ENCODE data around the gene GLYR1.
A peak's percentile ranks its signal among the peaks of the same experiment; 100 is the strongest.

GLYR1 gene

DNA sequence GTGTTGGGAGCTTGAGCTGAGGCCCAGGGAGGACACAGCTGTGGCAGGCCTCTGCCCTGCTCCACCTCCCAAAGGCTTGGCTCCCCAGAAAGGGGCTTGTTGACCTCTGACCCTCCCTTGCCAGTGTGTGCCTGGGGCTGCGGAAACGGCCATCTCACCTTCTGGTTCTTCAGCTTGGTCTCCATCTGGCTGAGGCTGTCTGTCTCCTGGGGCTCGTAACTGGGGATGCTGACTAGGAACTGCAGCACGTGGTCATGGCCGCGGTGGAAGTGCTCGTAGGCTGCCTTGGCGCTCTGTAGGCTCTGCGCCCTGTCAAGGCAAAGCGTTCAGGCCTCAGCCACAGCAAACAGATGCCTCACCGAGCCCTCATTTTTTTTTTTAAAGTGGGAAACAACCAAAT, 42.9 kb upstream of the GLYR1 start:
- Histone ChIP-seq H3K4me3 (ENCODE audit: low read depth, low read length) (no peak overlapping the region), H3K79me2 (ENCODE audit: control insufficient read depth, insufficient read depth, low read length, unreplicated experiment) (no peaks in the 10 kb centered on the region), H3K4me1 (ENCODE audit: control insufficient read depth, insufficient read depth, low read length, unreplicated experiment) (no peaks in the 10 kb centered on the region), H3K27me3 (ENCODE audit: insufficient read depth, low read length) (no peaks in the 10 kb centered on the region), H3K36me3 (ENCODE audit: insufficient read depth, low read length) (no peaks in the 10 kb centered on the region), H3K27ac (ENCODE audit: low read depth, low read length) (no peak overlapping the region), H2AFZ (ENCODE audit: low read length, unreplicated experiment) (no peak overlapping the region)

DNA sequence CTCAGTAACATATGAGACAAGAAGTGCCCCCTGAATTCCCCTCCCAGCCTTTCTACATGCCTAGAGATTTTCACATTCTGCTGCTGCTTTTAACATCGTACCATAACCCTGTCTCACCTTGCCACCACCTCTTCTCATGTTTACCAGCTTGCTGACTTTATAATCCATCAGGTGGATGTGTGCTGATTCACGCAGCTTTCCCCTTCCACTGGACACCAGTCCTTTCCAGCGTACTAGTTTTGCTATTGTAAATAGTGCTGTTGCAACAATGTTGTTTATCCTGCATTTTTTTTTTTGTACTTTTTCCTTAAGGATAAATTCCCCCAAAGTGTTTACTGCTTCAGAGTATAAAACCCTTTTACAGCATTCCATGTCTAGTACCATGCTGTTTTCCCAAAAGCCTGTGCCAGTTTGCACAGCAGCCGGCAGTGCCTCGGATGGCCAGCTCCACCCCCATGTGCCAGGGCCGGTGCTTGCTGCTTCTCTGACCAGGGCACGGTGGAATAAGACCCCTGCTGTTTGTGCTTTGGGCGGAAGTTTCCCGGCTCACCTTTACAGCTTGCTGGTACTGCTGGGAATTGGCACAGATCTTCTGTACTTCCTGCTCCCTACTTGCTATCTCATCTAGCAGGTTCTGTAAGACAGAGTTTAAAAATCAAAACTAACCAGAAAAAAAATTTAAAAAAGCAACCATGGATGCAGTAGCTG, 41.5 kb upstream of the GLYR1 start:
- H3K79me2 ChIP-seq (ENCODE audit: control insufficient read depth, insufficient read depth, low read length, unreplicated experiment), result no peaks in the 10 kb centered on the region
- no peaks in the 10 kb centered on the region for H3K27me3 ChIP-seq (ENCODE audit: insufficient read depth, low read length)
- H3K36me3 ChIP-seq (ENCODE audit: insufficient read depth, low read length), result peaks cover 12% of the 10 kb centered on the region
- no peak overlapping the region for H3K27ac ChIP-seq (ENCODE audit: low read depth, low read length)
- no peak overlapping the region for H2AFZ ChIP-seq (ENCODE audit: low read length, unreplicated experiment)
- no peak overlapping the region for H3K4me3 ChIP-seq (ENCODE audit: low read depth, low read length)
- H3K4me1 ChIP-seq (ENCODE audit: control insufficient read depth, insufficient read depth, low read length, unreplicated experiment), result no peaks in the 10 kb centered on the region

DNA sequence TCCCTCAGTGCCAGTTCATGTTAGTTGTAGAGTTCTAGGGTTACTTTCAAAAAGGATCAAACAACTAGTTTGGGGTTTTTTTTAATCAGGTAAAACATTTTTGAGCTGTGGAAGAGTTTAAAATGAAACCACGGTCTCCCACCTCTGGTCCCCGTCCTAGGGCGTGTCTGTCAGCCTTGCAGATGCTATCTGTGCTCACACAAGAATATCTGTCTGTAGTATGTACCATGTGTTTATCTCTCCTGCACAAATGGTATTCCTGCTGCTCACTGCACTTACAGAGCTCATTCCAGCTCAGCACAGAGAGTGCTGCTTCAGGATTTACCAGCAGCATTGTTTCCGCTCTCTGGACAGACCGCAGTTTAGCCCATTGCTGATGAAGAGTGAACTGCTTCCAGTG, 39.1 kb upstream of the GLYR1 start:
- Histone ChIP-seq H3K4me1 (ENCODE audit: control insufficient read depth, insufficient read depth, low read length, unreplicated experiment) (peaks cover 13% of the 10 kb centered on the region), H3K27ac (ENCODE audit: low read depth, low read length) (no peak overlapping the region), H3K27me3 (ENCODE audit: insufficient read depth, low read length) (no peaks in the 10 kb centered on the region), H2AFZ (ENCODE audit: low read length, unreplicated experiment) (no peak overlapping the region), H3K36me3 (ENCODE audit: insufficient read depth, low read length) (peaks cover 25% of the 10 kb centered on the region), H3K4me3 (ENCODE audit: low read depth, low read length) (no peak overlapping the region), H3K79me2 (ENCODE audit: control insufficient read depth, insufficient read depth, low read length, unreplicated experiment) (no peaks in the 10 kb centered on the region)

DNA sequence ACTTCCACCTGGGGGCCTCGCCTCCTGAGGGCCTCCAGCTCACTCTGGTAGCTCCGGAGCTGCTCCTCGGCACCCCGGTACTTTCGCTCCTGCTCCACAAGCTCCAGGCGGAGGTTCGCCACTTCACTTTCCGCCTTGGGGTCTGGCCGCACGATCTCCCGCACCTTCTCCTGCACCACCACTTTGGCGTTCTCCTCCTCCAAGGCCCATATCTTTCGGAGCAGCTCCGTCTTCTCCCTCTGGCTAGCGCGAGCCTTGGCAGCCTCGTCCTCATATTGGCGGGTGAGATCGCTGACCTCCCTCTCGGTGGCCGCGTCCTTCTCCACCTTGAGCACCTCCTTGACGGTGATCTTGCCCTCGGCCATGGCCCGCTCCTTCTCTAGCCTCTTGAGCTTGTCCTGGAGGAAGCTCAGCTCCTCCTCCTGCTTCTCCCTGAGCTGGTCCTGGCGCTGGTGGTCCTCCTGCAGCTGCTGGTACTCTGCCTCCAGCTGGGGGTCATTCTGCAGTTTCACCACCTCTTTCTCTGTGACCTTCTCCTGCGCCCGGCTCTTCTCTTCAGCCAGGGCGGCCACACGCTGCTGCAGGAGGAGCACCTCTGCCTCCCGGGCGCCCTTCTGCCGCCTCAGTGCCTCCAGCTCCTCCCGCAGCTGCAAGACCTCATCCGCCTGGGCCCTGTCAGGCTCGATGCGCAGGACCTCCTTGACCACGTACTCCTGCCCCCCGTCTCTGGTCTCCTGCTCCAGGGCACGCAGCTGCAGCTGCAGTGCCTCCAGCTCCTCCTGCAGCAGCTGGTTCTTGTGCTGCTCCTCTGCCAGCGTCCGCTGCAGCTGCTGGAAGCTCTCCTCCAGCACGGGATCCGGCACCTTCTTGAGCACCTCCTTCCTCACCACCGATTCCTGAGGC, 38.1 kb upstream of the GLYR1 start:
- H3K27ac ChIP-seq (ENCODE audit: low read depth, low read length), result no peak overlapping the region
- H3K79me2 ChIP-seq (ENCODE audit: control insufficient read depth, insufficient read depth, low read length, unreplicated experiment), result no peaks in the 10 kb centered on the region
- H3K4me3 ChIP-seq (ENCODE audit: low read depth, low read length), result no peak overlapping the region
- H3K27me3 ChIP-seq (ENCODE audit: insufficient read depth, low read length), result no peaks in the 10 kb centered on the region
- peaks cover 13% of the 10 kb centered on the region for H3K4me1 ChIP-seq (ENCODE audit: control insufficient read depth, insufficient read depth, low read length, unreplicated experiment)
- H3K36me3 ChIP-seq (ENCODE audit: insufficient read depth, low read length), result peaks cover 32% of the 10 kb centered on the region
- no peak overlapping the region for H2AFZ ChIP-seq (ENCODE audit: low read length, unreplicated experiment)

DNA sequence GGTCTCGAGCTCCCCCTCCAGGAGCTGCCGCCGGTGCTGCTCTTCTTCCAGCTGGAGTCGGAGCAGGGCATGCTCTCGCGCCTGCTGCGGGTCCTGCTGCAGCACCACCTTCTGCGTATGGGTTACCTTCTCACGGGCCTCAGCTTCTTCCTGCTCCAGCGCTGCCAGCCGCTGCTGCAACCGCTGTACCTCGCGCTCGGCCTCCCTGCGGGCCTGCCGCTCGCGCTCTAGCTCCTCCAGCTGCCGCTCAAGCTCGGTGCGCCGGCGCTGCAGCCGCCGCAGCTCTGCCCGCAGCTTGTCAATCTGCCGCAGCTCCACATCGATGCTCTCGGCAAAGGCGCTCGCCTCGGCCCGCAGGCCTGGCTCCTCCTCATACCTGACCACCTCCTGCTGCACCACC, 37.1 kb upstream of the GLYR1 start:
- Histone ChIP-seq H3K79me2 (ENCODE audit: control insufficient read depth, insufficient read depth, low read length, unreplicated experiment) (no peaks in the 10 kb centered on the region), H3K27me3 (ENCODE audit: insufficient read depth, low read length) (no peaks in the 10 kb centered on the region), H3K4me1 (ENCODE audit: control insufficient read depth, insufficient read depth, low read length, unreplicated experiment) (peaks cover 13% of the 10 kb centered on the region), H3K4me3 (ENCODE audit: low read depth, low read length) (no peak overlapping the region), H3K27ac (ENCODE audit: low read depth, low read length) (no peak overlapping the region), H2AFZ (ENCODE audit: low read length, unreplicated experiment) (no peak overlapping the region), H3K36me3 (ENCODE audit: insufficient read depth, low read length) (peaks cover 39% of the 10 kb centered on the region)

DNA sequence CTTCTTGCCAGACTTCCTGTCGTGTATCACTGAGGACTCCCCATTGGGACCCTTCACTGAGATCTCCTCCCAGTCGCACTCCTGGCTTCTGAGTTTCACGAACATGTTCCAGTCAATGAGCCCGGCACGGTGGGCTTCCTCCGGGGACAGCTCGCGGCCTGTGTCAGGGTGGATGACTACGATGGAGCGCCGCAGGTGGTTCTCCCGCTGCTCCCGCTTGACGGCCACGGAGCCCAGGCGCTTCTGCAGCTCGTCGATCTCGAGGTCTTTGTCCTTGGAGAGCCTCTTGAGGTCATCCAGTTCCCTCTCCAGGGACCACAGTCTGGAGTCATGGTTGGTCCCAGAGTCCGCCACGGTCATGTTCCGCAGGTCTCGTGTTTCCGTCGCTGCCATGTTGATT, 36.4 kb upstream of the GLYR1 start:
- Histone ChIP-seq H3K36me3 (ENCODE audit: insufficient read depth, low read length) (peaks cover 39% of the 10 kb centered on the region), H3K27ac (ENCODE audit: low read depth, low read length) (no peak overlapping the region)

DNA sequence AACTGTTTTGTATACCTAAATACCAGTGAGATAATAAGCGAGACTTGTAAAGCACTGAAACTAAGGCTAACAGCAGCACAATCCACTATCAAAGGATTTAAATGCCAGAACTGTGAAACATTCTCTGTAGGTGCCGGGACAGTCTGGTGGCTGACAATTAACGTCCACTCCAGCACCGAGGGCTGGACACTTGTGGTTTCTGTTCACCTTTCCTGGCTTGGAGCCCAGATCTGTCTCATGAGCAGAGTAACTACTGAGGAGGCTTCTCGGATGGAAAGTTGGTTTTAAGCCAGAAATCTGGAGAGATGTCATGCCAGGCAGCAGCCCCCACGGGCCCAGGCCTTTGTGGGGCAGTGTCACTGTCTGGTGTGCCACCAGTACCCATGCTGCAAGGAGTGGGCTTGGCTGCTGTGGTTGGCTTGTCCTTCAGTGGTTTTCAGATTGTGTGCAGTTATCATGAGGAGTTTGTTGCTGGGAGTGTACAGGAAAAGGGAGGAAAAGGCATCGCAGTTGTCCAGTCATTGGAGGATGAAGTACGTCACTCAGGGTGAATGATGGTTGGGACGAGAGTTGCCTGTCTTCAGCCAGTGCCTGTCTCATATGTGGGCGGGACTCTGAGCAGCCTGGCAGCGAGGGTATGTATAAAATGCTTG, 35.7 kb upstream of the GLYR1 start:
- H3K79me2 ChIP-seq (ENCODE audit: control insufficient read depth, insufficient read depth, low read length, unreplicated experiment), result no peaks in the 10 kb centered on the region
- H3K4me3 ChIP-seq (ENCODE audit: low read depth, low read length), result no peak overlapping the region
- H2AFZ ChIP-seq (ENCODE audit: low read length, unreplicated experiment), result no peak overlapping the region
- H3K27ac ChIP-seq (ENCODE audit: low read depth, low read length), result no peak overlapping the region
- H3K4me1 ChIP-seq (ENCODE audit: control insufficient read depth, insufficient read depth, low read length, unreplicated experiment), result peaks cover 13% of the 10 kb centered on the region
- peaks cover 39% of the 10 kb centered on the region for H3K36me3 ChIP-seq (ENCODE audit: insufficient read depth, low read length)
- no peaks in the 10 kb centered on the region for H3K27me3 ChIP-seq (ENCODE audit: insufficient read depth, low read length)

More for the DNA sequence above, 36.4 kb upstream of the GLYR1 start:
- H3K4me1 ChIP-seq (ENCODE audit: control insufficient read depth, insufficient read depth, low read length, unreplicated experiment), result peaks cover 13% of the 10 kb centered on the region
- H3K79me2 ChIP-seq (ENCODE audit: control insufficient read depth, insufficient read depth, low read length, unreplicated experiment), result no peaks in the 10 kb centered on the region
- no peaks in the 10 kb centered on the region for H3K27me3 ChIP-seq (ENCODE audit: insufficient read depth, low read length)
- no peak overlapping the region for H2AFZ ChIP-seq (ENCODE audit: low read length, unreplicated experiment)
- no peak overlapping the region for H3K4me3 ChIP-seq (ENCODE audit: low read depth, low read length)

DNA sequence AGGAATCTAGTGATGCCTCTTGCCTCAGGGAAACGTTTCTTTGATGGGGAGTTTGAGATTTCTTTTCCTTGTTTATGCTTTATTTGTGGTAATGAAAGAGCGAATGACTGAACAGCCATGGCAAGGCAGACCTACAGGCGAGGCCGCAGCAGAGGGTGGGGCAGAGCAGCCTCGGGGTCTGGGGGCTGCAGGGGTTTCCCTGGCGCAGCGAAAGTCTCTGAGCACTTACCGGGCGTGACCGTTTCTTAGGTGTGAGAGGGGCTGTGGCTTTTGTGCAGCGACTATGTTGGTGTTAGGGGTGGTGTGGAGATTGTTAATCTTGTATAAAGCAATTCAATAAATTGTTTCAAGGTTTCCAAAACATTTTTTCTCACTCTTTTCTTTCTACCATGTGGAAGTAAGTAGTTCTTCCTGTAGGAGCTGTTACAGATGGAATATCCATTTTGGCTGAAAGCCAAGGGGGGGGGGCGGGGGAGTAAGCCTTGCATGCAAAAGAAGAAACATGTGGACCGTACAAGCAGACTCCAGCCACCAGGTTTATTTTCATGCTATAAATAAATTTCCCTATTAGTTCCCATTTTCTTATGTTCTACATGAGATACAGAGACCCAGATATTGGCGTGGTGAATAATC, 35.0 kb upstream of the GLYR1 start:
- Histone ChIP-seq H2AFZ (ENCODE audit: low read length, unreplicated experiment) (no peak overlapping the region), H3K79me2 (ENCODE audit: control insufficient read depth, insufficient read depth, low read length, unreplicated experiment) (no peaks in the 10 kb centered on the region), H3K27ac (ENCODE audit: low read depth, low read length) (no peak overlapping the region), H3K4me1 (ENCODE audit: control insufficient read depth, insufficient read depth, low read length, unreplicated experiment) (peaks cover 13% of the 10 kb centered on the region), H3K36me3 (ENCODE audit: insufficient read depth, low read length) (peaks cover 39% of the 10 kb centered on the region), H3K27me3 (ENCODE audit: insufficient read depth, low read length) (no peaks in the 10 kb centered on the region), H3K4me3 (ENCODE audit: low read depth, low read length) (no peak overlapping the region)

DNA sequence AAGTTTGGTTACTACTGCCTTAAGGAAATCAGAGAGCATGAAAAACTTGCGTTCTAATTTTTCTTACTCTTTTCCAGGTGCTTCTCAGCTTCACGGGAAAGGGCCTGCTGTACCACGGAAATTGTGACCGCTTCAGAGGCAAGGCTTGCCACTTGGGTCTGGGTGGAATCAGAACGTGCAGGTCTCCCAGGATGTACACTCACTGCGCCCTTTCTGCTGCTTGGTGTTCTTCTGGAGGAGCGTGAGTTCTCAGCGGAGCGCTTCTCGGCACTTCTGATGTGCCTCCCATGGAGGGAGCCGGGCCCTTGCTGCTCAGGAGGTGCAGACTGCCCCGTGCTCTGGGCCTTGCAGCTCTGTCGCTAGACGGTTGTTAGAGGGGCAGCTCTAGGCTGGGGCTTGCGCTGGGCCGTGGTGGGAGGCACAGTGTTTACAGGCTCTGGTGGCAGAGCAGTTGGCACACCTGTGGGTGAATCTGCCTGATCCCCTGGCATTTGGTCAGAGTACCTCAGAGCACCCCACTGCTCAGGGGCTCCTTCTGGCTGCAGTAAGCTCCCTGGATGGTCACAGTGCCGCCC, 33.0 kb upstream of the GLYR1 start:
- Histone ChIP-seq H2AFZ (ENCODE audit: low read length, unreplicated experiment) (no peak overlapping the region), H3K79me2 (ENCODE audit: control insufficient read depth, insufficient read depth, low read length, unreplicated experiment) (no peaks in the 10 kb centered on the region), H3K36me3 (ENCODE audit: insufficient read depth, low read length) (peaks cover 45% of the 10 kb centered on the region)

DNA sequence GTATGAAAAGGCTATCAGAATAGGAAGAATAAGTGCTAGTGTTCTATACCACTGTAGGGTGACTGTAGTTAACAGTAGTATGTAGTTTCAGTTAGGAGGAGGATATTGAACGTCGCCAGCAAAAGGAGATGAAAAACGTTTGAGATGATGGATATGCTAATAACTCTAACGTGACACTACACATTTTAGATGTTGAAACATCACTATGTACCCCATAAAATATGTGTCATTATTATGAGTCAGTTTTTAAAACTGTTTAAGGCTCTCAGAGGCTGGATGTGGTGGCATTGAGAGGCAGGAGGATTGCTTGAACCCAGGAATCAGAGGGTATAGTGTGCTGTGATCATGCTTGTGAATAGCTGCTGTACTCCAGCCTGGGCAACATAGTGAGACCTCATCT, 32.0 kb upstream of the GLYR1 start:
- peaks cover 13% of the 10 kb centered on the region for H3K4me1 ChIP-seq (ENCODE audit: control insufficient read depth, insufficient read depth, low read length, unreplicated experiment)
- peaks cover 38% of the 10 kb centered on the region for H3K36me3 ChIP-seq (ENCODE audit: insufficient read depth, low read length)
- no peak overlapping the region for H2AFZ ChIP-seq (ENCODE audit: low read length, unreplicated experiment)
- H3K27me3 ChIP-seq (ENCODE audit: insufficient read depth, low read length), result no peaks in the 10 kb centered on the region
- H3K79me2 ChIP-seq (ENCODE audit: control insufficient read depth, insufficient read depth, low read length, unreplicated experiment), result no peaks in the 10 kb centered on the region
- H3K27ac ChIP-seq (ENCODE audit: low read depth, low read length), result peak overlapping the region; percentile 31; the same call in 1 of the 2 replicates
- no peak overlapping the region for H3K4me3 ChIP-seq (ENCODE audit: low read depth, low read length)

More for the DNA sequence above, 33.0 kb upstream of the GLYR1 start:
- Histone ChIP-seq H3K4me3 (ENCODE audit: low read depth, low read length) (no peak overlapping the region), H3K27ac (ENCODE audit: low read depth, low read length) (no peak overlapping the region), H3K4me1 (ENCODE audit: control insufficient read depth, insufficient read depth, low read length, unreplicated experiment) (peaks cover 13% of the 10 kb centered on the region), H3K27me3 (ENCODE audit: insufficient read depth, low read length) (no peaks in the 10 kb centered on the region)
